ENCODE data around the gene MPIG6B.

The MPIG6B gene

GRCh38 chr6:31681135-31681671 lies 42.0 kb upstream of the MPIG6B start:
- H3K4me3 ChIP-seq (ENCODE audit: low read depth, low read length), result peak overlapping the region; percentile 58
- no peak for DNase-seq (ENCODE audit: low read depth, low spot score)
- TF ChIP-seq CTCF (IDR thresholded peaks at IDR 0.05; ENCODE audit: insufficient read depth, low read length, missing control alignments), result peak; percentile 21
- POLR2A ChIA-PET, result interaction anchor here (0.6 kb wide), 1 partner anchor 66 kb away, joined by 4 read pairs; no protein-coding TSS in a partner anchor
- CTCF ChIA-PET, result interaction anchor here (0.6 to 4.9 kb wide), 23 partner anchors 10 to 275 kb away, joined by 3 to 60 read pairs (median 6); partner anchors contain the start of genes ABHD16A, C6orf47, GPANK1 and HSPA1B

GRCh38 chr6:31683591-31683990 lies 39.6 kb upstream of the MPIG6B start:
- ChIA-PET CTCF (interaction anchor here (1.5 to 2.4 kb wide), 2 partner anchors 124 to 268 kb away, joined by 3 to 9 read pairs; partner anchors contain the start of gene LSM2), POLR2A (interaction anchor here (1.4 kb wide), 1 partner anchor 143 kb away, joined by 5 read pairs; no protein-coding TSS in a partner anchor)
- TF ChIP-seq CTCF (IDR thresholded peaks at IDR 0.05; ENCODE audit: insufficient read depth, low read length, missing control alignments), result no peak
- H3K4me3 ChIP-seq (ENCODE audit: low read depth, low read length), result no peak overlapping the region
- no peak for DNase-seq (ENCODE audit: low read depth, low spot score)

GRCh38 chr6:31686483-31686882 lies 36.7 kb upstream of the MPIG6B start:
- TF ChIP-seq CTCF (IDR thresholded peaks at IDR 0.05; ENCODE audit: insufficient read depth, low read length, missing control alignments), result no peak
- no peak overlapping the region for H3K4me3 ChIP-seq (ENCODE audit: low read depth, low read length)
- ChIA-PET POLR2A (no interaction called here), CTCF (interaction anchor here (0.8 to 1.6 kb wide), 3 partner anchors 83 to 266 kb away, joined by 3 read pairs; no protein-coding TSS in a partner anchor)
- DNase-seq (ENCODE audit: low read depth, low spot score), result no peak

- H3K4me3 ChIP-seq (ENCODE audit: low read depth, low read length), result no peak overlapping the region
- TF ChIP-seq CTCF (IDR thresholded peaks at IDR 0.05; ENCODE audit: insufficient read depth, low read length, missing control alignments), result no peak
- CTCF ChIA-PET, result interaction anchor here (0.8 to 1.6 kb wide), 4 partner anchors 9 to 142 kb away, joined by 3 to 4 read pairs (median 4); partner anchors contain the start of gene LY6G5B
- no peak for DNase-seq (ENCODE audit: low read depth, low spot score)
- POLR2A ChIA-PET, result interaction anchor here (1.2 kb wide), 1 partner anchor 140 kb away, joined by 5 read pairs; the partner anchor contains the start of gene HSPA1B
Measured at GRCh38 chr6:31687321-31687720, 35.9 kb upstream of the MPIG6B start.

- no peak for TF ChIP-seq CTCF (IDR thresholded peaks at IDR 0.05; ENCODE audit: insufficient read depth, low read length, missing control alignments)
- DNase-seq (ENCODE audit: low read depth, low spot score), result no peak
- H3K4me3 ChIP-seq (ENCODE audit: low read depth, low read length), result no peak overlapping the region
- POLR2A ChIA-PET, result interaction anchor here (1.2 kb wide), 1 partner anchor 139 kb away, joined by 5 read pairs; the partner anchor contains the start of gene HSPA1B
- CTCF ChIA-PET, result interaction anchor here (1.0 to 1.6 kb wide), 3 partner anchors 8 to 18 kb away, joined by 3 to 4 read pairs (median 4); partner anchors contain the start of gene LY6G5B
Measured at GRCh38 chr6:31687860-31688693, 35.1 kb upstream of the MPIG6B start.

All from AG04449 (cell line).